Activated T-cell treated with anti-CD3 and anti-CD28 coated beads, Interleukin-2, amount 50 U/mL, for 48 hours (primary cell): ENCODE measurements around the gene TXLNB.
"Not testable (repeated sequence)": the region's sequence is repeated elsewhere in the genome, so short reads cannot be mapped to it uniquely, and the experiment has no call there.

Experiments
- DNase-seq, 2 experiments: peaks; one replicate each; pipeline ENCODE4 v3.0.0-alpha.2; 2020

The TXLNB gene

DNA sequence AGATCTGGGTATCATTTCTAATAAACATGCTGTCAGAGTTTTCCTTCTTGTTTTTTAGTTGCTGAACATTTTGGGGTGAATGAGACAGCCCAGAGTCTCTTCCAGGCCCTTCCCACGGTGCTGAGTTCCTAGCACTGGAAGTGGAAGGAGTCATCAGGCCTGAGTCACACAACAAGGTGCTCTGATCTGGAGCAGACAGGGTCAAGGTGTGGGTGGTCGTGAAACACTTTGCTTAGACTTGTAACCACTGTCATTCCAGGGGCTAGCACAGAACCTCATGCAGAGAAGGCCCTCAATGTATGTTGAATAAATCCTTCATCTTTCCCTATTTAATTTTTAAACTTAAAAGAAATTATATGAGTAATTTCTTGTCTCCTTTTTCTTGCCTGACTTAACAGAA lies 60.6 kb downstream of the TXLNB start:
- no peak for DNase-seq

DNA sequence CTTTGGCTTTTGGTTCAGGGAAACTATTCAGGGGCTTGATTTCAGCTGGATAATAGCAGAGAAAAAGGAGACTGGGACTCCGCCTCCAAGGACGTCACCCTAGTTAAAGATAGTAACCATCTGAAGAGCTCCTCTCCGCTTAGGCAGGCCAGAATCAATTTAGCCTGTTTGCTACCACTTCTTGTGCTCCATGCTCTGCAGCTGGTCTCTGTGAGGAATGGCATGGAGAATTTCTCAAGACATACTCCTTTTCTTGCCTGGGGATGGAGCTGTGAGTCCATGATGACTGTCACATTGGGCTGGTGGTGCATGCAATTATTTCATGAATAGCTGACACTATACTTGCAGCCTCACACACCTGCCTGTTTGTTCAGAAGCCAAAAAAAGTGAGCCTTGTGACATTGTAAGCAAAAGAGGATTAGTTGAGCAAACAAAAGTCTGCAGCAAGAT lies 61.4 kb downstream of the TXLNB start:
- no peak for DNase-seq

- not testable (repeated sequence) for DNase-seq
These were observed 63.4 kb downstream of the TXLNB start for GRCh38 chr6:139228387-139228786.

DNA sequence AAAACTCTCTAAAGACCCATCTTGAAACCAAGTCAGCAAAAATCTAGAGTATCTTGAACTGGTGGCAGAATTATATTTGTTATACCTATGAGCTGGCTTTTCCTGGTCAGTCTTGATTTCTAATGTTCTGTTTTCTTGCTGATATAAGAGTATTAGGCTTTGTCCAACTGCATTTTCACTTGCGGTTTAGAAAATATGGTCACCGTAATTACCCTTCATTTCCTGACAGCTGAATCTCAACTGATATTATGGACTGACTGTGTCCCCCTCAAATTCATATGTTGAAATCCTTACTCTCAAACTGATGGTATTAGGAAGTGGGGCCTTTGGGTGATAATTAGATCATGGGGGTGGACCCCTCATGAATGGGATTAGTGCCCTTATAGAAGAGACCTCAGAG lies 72.1 kb downstream of the TXLNB start:
- DNase-seq = no peak

DNA sequence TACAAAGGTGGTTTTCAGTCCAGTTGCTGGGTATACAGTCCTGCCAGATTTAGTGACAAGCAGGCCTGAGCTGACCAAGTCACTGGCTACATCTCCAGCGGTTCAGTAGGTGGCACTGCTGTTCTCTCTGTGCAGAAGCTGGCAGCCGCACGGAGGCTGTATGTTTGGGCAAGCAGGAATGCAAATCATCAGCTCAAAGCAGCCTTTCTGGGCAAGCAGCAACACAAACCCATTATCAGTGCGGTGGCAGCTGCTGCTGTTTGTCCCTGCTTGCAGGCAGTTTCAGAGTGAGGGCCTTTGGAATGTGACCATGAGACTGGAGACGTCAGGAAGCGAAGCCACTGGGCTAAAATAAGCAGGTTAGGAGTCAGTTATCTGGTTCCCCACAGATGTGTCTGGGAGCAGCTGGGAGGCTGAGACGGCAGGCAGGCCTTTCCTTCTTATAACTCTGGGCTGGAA lies 72.5 kb downstream of the TXLNB start:
- DNase-seq = peak; percentile 73 to 78

- DNase-seq = not testable (repeated sequence)
These were observed 79.3 kb downstream of the TXLNB start for GRCh38 chr6:139212460-139212859.

GRCh38 chr6:139210766-139211165 lies 81.0 kb downstream of the TXLNB start:
- not testable (repeated sequence) for DNase-seq

DNA sequence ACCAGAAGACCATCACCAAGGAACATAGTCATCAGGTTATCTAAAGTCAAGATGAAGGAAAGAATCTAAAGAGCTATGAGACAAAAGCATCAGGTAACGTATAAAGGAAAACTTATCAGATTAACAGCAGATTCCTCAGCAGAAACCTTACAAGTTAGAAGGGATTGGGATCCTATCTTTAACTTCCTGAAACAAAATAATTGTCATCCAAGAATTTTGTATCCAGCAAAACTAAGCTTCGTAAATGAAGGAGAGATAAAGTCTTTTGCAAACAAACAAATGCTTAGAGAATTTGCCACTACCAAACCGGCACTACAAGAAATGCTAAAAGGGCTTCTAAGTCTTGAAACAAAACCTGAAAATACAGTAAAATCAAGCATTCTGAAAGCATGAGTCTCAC lies 86.0 kb downstream of the TXLNB start:
- no peak for DNase-seq

- DNase-seq = no peak
These were observed 86.8 kb downstream of the TXLNB start for GRCh38 chr6:139204978-139205377.

GRCh38 chr6:139201378-139201777 lies 90.4 kb downstream of the TXLNB start:
- no peak for DNase-seq

DNA sequence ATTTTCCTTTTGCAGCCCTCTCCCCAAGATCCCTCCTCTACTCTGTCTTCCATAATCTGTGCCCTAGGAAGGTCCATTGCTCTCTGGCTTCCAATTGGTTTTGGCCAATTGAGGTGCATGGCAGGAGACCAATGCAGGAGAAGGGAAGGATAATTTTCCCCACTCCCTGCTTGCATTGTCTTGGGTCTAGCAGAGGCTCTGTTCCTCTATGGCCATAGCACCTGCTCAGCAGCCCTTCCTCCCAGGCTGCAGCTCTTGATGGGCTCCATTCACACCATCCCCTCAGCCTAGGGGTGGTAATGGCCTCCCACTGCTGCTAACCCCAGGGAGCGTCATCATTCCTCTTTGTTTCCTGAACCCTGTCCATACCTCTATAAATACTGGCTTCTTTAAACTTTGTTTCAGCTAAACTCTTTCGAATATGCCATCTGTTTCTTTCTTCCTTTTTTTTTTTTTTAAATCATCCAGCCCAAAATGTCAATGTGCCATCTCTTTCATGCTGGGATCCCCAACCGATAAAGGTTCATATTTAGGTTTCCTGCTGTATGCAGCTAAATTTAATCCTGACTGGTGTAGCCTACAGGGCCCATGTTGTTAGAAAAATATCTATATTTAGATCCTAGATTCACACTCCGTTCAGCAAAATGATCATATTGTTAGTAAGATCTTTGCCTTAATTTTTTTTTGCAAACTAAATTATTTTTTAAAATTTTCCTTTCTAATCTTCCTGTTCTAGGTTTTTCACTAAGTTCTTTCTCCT lies 93.1 kb downstream of the TXLNB start:
- no peak for DNase-seq

DNA sequence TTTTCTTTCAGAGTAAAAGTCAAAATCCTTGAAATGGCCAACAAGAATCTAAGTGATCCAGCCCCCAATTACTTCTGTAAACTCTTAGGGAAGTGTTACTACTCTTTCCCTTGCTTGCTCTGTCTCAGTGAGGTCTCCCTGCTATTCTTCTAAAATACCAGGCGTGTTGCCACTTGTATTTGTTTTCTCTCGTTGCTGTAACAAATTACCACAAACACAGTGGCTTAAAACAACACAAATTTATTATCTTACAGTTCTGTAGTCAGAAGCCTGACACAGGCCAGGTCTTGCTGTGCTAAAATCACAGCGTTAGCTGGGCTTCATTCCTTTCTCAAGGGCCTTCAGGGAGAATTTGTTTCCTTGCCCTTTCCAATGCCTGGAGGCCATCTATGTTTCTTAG lies 97.1 kb downstream of the TXLNB start:
- DNase-seq = no peak
